Endothelial cell of coronary artery (primary cell): ENCODE results near the gene TRPM8. TPM values are rescaled to one million over a fixed set of nuclear protein-coding genes. Genes with fewer than 3 reads are reported as not detected.

ENCODE experiments used
- total RNA-seq: library from RNA; depleted of rRNA; stranded (reverse); fragments of >200 nt; gene quantifications from 2 replicates; pipeline ENCODE4 v1.2.3, GENCODE V29; 2014

The TRPM8 gene
- total RNA-seq: not detected in 2 replicates

GRCh38 chr2:233917116-233917515, at the start of gene TRPM8:
TSS of gene TRPM8 (plus strand) at chr2:233917373. CDS start at chr2:233926538, 9,165 bp downstream.

GRCh38 chr2:233867993-233868532, 49.1 kb upstream of the TRPM8 start, which contains the start of gene MSL3B:
TSS of gene MSL3B (minus strand) at chr2:233868386.

GRCh38 chr2:234050455-234051135, 133.4 kb downstream of the TRPM8 start, which contains the start of gene SPP2:
TSS of gene SPP2 (plus strand) at chr2:234050702. CDS start at chr2:234050787, 85 bp downstream.

Other genes with a start within 250 kb of the TRPM8 start
- not detected in 2 replicates for gene UGT1A9, start 245.5 kb upstream of the TRPM8 start, total RNA-seq
- gene UGT1A7, start 235.5 kb upstream of the TRPM8 start, total RNA-seq: not detected in 2 replicates
- gene UGT1A6, start 224.5 kb upstream of the TRPM8 start, total RNA-seq: not detected in 2 replicates
- gene UGT1A5, start 204.5 kb upstream of the TRPM8 start, total RNA-seq: not detected in 2 replicates
- gene UGT1A4, start 198.6 kb upstream of the TRPM8 start, total RNA-seq: not detected in 2 replicates
- not detected in 2 replicates for gene UGT1A3, start 188.3 kb upstream of the TRPM8 start, total RNA-seq
- not detected in 2 replicates for gene UGT1A1, start 157.1 kb upstream of the TRPM8 start, total RNA-seq
- gene MROH2A, start 139.0 kb upstream of the TRPM8 start, total RNA-seq: not detected in 2 replicates
- gene HJURP, start 62.8 kb upstream of the TRPM8 start, total RNA-seq: 7.9 and 19.0 TPM in 2 replicates
- not detected in 2 replicates for gene SPP2, start 133.3 kb downstream of the TRPM8 start, total RNA-seq